GM18505 (cell line): Measurements from ENCODE around the gene SMYD1.

Experiments used
- ATAC-seq: cut with Tn5 transposase; IDR thresholded peaks from one replicate; pipeline ENCODE4 v1.9.1; 2021; ENCODE audit not compliant: unreplicated experiment
- POLR2A ChIP-seq: IDR thresholded peaks from 4 replicates; pipeline ENCODE4 v1.6.1; 2011; ENCODE audit warnings: borderline replicate concordance; ENCODE audit not compliant: insufficient read depth, insufficient read length; ENCODE audit errors: extremely low read depth

Gene SMYD1

GRCh38 chr2:88048541-88048940 is 19.1 kb upstream of the SMYD1 start:
- no peak for ATAC-seq
- TF ChIP-seq POLR2A = no peak

GRCh38 chr2:88049622-88050021 is 18.0 kb upstream of the SMYD1 start:
- no peak for TF ChIP-seq POLR2A
- ATAC-seq = no peak

- no peak for TF ChIP-seq POLR2A
- no peak for ATAC-seq
These were observed 15.8 kb upstream of the SMYD1 start for GRCh38 chr2:88051792-88052191.

- no peak for ATAC-seq
- TF ChIP-seq POLR2A = no peak
These were observed 14.3 kb upstream of the SMYD1 start for GRCh38 chr2:88053296-88053695.

- ATAC-seq = no peak
- TF ChIP-seq POLR2A = peak; percentile 22
These were observed 13.5 kb upstream of the SMYD1 start for GRCh38 chr2:88053934-88054781.

DNA sequence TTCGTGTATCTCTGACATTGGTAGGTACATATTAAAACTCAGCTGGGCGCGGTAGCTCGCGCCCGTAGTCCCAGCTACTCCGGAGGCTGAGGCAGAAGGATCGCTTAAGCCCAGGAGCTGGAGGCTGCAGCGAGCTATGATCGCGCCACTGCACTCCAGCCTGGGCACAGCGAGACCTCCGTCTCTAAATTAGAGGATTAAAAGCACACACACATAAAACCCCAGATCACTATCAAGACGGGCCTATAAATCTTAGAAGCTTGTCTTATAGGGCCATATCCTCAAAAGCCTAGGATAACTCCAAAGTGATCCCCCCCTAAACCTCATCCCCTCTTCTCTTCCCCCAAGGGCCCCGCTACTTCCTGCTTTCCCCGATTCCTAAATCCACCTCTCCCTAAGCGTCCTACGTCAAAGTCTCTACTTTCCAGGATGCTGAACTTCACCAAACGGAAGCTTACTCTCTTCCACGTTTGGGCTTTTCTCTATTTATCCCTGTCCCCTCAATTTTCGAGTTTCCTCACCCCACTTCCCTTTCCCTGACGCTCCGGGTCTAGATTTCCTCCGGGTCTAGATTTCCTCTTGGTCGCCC is 12.7 kb upstream of the SMYD1 start:
- TF ChIP-seq POLR2A = peak; percentile 5
- no peak for ATAC-seq

DNA sequence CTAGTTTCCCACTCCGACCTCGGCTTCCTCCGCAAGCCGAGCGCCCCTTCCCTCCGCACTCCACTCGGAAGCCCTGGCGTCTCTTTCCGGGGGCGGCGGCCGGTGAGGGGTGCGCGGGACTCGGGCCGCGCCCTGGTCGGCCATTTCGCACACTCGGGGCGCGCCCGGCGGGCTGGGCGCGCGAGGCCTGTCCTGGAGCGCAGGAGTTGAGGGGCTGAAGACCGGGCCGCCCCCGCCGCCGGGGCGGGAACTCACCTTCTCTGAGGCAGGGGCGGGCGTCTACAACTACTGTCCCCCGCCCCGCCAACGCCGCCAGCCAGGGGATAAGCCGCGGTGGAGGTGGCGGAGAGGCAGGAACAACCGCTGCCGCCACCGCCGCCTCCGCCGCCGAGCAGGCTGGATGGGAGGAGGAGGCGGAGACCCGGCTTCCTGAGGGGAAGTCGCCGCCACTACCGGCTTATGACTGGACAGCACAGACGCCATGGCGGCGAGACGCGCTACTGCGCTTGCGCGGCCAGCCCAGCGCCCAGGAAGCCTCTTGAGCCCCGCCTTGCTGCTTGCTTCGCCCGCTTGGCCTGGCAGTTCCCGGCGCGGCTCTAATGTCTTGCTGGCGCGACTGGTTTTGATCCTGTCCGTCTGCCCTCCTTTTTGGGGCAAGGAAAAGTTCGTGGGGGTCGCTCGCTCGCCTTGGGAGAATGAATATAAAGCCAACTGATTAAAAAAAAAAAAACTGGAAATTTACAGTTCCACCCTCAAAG is 12.1 kb upstream of the SMYD1 start, which contains the start of gene KRCC1:
TSS of gene KRCC1 (minus strand) at position 413 of the 758 bp plus-strand sequence. CDS start 27,220 bp downstream, outside the sequence.
- TF ChIP-seq POLR2A = peak; percentile 94
- ATAC-seq = peak; percentile 96

DNA sequence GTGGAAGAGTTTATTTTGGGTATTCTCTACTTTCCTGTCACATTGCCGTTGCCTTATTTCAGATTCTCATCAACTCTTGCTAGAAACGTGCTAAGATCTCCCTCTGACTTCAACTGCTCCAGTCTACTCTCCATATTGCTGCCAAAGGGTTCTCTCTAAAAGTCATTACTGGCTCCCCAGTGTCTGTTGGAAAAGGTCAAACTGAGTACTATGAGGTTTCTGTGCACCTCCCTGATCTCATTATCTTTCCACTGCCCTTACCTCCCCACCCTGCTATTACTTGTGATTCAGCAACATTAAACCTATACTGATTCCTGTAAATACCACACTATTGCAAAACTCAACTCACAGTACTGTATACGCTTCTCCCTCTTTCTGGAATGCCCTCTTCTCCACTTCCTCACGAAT is 10.2 kb upstream of the SMYD1 start:
- no peak for TF ChIP-seq POLR2A
- ATAC-seq = no peak

- no peak for TF ChIP-seq POLR2A
- no peak for ATAC-seq
These were observed 9.4 kb upstream of the SMYD1 start for GRCh38 chr2:88058191-88058590.

DNA sequence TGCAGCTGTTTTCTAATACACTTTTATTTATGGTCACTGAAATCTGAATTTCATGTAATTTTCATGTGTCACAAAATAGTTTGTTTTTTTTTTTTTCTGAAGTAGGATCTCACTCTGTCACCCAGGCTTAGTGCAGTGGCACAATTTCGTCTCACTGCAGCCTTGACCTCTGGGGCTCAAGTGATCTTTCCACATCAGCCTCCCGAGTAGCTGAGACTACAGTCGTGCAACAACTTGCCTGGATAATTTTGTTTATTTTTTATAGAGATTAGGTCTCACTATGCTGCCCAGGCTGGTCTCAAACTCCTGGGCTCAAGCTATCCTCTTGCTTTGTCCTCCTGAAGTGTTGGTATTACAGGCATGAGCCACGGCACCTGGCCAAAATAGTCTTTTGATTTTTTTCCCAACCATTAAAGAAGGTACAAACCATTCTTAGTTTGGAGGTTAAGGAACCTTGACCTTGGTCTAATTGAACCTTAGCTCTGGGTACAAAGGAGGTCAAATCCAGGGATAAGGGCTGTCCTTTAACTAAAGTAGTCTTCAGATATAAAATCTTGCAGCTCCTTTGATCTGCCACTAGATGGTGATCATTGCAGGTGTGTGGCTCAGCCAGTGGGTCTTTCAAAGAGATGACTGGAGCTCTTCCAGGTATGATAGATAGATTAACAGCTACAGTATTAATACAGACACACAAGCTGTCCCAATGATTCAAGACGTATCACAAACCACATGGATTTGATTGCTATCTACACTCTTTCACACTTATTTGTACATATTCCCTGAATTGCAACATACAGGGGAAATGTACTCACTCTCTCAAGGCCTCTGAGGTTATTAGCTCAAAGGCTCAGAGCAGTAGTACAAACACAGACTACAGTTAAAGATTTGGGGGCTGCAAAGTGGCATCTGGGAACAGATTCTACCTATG is 7.4 kb upstream of the SMYD1 start:
- ATAC-seq = no peak
- no peak for TF ChIP-seq POLR2A

DNA sequence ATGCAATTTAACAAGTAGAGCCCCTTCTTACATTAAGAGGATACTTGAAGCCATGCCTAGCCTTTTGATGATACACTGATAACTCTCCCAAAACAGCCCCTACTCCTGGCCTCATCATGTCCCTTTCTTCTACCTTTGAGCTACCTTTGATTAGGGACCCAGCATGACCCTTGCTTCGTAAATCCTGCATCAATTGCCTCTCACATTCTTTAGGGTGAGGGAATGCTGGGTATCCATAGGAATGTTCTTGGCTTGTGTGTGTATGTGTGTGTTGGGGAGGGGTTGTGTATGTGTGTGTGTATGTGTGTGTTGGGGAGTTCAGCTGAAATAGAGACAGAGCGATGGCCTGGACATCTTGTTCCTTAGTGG is 6.7 kb upstream of the SMYD1 start:
- ATAC-seq = no peak
- TF ChIP-seq POLR2A = no peak

GRCh38 chr2:88061295-88061694 is 6.3 kb upstream of the SMYD1 start:
- TF ChIP-seq POLR2A = no peak
- ATAC-seq = no peak
